Endometrium (tissue), 2 donors: ENCODE data around the gene TIGIT.

Experiments used
- FAIRE-seq: peaks from 2 replicates; lab custom pipeline; 2012; peaks lifted over from hg19 to GRCh38; lab: Jason Lieb, UNC
- donor health status: control.
- donor health status: control.

Gene TIGIT

DNA sequence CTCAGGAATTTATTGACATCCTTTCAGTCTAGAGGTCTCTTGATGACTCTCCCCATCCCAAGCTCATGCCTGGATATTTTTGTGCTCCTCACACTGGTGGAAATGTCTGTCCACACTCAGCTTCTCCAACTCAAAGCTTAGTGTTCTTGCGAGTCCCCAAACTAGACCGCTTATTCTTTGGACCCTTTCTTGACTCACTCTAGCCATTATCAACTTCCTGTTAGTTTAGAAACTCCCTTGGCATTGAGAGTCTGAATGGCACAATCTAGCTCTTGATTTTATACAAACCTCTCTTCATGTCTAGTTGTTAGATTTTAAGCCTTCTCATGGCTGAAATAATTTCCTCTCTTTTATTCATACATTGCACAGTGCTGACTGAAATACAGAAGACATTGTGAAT lies 19.6 kb downstream of the TIGIT start:
- FAIRE-seq: no peak

DNA sequence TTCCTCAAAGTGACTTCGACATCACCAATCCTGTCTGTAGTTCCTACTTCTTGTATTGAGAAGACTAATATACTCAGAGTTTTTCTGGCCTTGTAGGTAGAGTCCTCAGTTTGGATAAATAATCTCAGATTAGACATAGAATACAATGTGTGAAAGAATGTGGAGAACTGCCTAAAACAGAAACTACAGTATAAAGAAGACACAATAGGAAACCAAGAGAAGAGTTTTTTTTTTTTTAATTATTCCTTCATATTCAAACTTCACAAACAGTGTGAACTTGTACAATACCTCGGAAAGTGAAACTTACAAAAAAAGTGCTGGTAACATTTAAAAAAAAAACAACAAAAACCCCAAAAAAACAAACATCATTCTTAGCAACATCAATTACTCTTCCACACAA lies 20.5 kb downstream of the TIGIT start:
- no peak for FAIRE-seq

GRCh38 chr3:114318295-114318694 lies 24.5 kb downstream of the TIGIT start:
- FAIRE-seq: no peak

GRCh38 chr3:114319453-114319852 lies 25.6 kb downstream of the TIGIT start:
- no peak for FAIRE-seq

DNA sequence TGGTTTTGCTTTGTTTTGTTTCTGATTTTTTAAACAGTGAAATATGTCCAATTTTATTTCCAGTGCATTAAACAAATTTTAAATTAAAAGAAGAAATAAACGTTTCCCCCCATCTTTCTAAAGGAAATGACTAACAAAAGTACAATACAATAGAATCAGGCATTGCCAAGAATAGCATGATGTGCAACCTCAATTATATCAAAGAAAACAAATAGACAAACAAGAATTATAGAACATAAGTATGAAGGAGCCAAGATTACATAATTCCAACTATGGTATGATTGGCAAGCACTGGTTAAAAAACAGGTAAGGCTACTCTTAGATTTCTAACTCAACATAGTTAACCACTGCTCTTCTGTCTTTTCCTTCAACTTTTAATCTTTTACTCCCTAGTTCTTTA lies 26.4 kb downstream of the TIGIT start:
- peak; percentile 18 for FAIRE-seq

GRCh38 chr3:114323546-114324254 lies 29.9 kb downstream of the TIGIT start:
- FAIRE-seq: no peak

DNA sequence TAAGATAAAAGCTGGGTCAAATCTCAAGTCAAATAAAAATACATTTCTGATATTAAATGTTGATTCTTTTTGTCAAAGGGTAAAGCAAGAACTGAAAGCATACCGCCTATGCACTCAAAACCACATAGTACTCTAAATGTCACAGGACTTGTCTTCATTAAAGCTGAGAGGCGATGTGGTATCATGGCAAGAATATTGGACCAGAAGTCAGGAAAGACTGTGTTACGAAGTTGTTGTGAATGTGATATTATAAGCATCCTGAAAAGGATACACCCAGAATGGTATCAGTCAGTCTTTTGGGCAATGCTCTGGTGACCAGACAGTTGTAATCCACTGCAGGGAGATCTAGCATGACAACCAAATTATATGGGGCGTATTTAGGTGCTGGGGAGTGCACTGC lies 33.8 kb downstream of the TIGIT start:
- FAIRE-seq: no peak

DNA sequence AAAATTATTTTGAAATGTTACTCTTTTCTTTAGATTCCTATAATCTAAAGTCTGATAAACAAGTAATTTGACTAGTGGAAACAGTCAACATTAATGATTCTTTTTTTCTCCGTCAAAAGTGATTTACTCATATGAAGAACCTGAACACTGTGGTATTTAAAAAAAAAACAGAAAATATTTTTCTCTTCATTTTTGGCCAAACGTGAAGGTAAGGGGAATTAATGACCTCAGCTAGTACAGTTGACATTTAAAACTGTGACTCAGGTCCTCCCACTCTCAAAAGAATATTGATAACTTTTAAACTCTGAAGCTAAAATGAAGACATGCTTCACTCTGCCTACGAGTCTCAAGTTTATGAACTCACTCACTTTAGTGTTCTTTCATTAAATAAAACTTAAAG lies 34.5 kb downstream of the TIGIT start:
- no peak for FAIRE-seq

DNA sequence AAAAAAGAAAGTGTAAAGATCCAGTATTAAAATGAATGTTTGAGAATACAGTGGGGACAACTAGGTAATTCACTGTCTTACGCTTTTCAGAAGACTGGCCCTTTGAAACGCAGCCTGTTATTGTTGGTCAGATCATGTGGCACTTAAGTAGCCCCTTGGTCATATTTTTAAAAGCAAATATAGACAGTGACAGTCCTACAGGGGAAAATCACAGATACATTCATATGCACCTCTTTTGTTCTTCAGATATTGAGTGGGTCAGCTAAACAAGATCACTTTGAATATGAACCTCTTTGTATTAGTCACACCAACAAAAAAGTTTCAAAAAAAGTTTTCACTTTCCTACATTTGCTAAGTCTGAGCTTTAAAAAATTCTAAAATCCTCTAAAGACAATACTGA lies 36.0 kb downstream of the TIGIT start:
- no peak for FAIRE-seq

GRCh38 chr3:114331007-114331406 lies 37.2 kb downstream of the TIGIT start:
- no peak for FAIRE-seq

DNA sequence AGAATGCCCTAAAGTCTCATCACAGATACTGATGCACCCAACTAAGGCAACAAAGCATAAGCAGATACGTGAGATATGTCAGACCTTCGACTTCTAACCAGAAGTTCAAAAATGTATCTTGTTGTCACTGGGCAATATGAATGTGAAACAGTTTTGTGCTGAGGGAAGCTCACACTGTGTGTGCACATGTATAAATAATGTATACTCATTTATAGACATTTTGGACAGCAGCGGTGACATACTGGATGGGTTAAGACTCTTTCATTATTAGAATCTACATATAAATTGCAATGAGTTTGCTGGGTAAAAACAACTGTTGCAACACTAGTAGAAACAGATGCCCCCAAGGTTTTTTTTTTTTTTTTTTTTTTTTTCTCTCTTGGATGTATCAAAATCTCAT lies 37.9 kb downstream of the TIGIT start:
- no peak for FAIRE-seq

DNA sequence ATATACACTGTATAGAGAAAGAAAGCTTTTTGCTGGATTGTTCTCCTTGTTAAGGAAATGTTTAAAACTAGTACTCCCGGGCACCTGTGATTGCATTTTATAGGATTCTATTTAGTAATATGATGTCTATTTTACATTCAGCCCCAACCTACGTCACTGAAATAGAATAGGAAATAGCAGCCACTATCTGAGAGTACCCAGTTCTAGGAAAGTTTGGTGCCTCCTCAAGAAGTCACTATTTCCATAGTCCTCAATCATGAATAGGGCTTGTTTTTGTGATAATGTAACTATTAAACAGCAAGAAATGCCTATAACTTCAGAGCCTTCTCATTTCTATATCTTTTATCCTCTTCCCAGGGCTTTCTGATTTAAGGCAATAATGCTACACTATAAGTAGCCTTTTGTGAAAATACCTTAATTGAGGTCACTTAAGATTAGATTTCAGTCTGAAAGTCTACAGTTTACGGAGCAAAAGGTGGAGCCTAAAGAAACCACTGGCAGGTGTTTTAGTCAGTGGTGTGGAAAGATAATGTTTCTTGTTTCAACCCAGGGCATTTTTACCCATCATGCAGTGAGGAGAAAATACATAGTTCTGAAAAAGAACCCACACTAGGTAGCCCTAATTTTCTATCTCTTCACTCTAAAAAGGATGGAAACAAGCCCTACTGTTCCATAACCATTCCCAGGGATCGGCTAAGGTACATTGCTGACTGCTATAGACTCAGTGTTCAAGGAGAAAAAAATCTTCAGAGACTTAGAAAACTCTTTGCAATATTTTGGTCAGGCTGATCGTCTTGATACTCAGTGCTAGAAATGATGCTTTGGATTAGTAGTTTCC lies 38.7 kb downstream of the TIGIT start:
- no peak for FAIRE-seq

GRCh38 chr3:114333180-114333922 lies 39.5 kb downstream of the TIGIT start:
- no peak for FAIRE-seq

DNA sequence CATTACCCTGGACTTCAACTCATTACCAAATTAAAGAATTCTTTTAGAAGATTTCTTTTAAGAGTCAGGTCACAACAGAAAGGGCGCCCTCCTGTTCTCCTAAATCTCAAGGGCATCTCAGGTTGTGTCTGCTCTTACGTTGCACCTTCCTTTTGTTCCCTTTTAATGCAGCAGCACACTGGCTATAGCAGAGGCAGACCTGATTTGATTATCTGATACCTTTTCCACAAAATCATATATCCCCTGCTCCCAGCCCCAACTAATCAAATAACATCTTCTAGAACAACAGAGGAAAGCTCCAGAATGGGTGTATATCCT lies 40.1 kb downstream of the TIGIT start:
- FAIRE-seq: no peak

GRCh38 chr3:114336122-114336697 lies 42.4 kb downstream of the TIGIT start:
- peak; percentile 4 for FAIRE-seq

- FAIRE-seq: no peak
Observed at GRCh38 chr3:114336857-114337256, 43.0 kb downstream of the TIGIT start.

DNA sequence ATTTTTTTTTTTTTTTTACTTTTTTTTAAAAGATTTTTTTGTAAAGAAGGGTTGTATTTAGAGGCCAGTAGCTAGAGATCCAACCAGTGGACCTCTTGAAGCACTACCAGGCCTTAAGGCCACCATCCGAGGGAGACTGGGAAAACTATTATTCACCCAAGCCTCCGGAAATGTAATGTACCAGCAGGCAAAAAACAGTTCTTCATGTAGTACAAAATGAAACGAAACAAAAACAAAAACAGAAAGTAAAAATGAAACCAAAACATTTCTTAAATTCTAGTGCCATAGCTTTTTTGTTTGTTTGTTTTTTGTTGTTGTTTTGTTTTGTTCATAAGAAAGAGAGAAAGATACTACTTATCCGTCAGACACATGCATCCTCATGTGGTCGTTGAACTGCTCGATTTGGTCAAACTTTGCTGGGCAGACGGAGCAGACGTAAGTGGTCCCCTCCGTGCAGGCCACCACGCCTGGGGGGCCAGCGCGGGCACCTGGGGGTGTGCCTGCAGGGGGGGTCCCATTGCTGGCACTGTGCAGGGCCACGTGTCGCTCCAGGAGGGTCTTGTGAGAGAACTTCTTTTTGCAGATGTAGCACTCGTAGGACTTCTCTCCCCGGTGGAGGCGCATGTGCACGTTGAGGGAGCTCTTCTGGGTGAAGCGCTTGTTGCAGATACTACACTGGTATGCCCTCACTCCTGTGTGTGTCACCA lies 45.0 kb downstream of the TIGIT start:
- FAIRE-seq: peak; percentile 31

DNA sequence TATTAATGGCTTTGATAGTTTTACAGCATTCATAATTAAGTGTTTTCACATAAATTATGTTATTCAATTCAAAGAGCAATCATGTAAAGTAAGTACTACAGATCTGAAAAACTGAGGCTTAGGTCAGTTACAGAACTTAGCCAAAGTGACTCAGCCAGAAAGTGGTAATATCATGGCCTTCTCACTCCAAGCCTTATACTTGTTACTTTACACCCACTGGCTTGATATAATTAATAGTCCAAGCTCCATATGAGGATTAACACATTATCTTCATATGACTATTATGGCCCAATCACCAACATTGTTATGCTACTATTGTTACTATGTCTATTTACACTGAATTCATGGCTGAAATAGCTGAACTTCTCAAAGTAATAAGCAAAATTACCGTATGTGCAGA lies 50.7 kb downstream of the TIGIT start:
- no peak for FAIRE-seq

DNA sequence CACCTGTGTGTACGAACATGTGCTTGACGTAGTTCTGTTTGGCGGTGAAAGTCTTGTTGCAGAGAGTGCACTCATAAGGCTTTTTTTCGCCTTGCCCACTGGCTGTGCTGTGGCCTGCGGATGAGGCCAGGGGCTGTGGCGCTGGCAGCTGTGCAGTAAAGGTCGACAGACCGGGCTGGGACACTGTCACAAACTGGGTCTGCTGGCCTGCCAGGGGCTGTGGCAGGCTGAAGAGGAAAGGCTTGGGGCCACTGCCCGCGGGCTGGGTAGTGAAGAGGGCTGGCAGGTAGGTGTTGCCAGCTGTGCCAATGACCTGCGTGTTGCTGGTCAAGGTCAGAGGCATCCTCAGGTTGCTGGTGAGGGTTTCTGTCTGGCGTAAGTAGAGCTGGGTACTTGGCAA lies 56.4 kb downstream of the TIGIT start:
- no peak for FAIRE-seq

DNA sequence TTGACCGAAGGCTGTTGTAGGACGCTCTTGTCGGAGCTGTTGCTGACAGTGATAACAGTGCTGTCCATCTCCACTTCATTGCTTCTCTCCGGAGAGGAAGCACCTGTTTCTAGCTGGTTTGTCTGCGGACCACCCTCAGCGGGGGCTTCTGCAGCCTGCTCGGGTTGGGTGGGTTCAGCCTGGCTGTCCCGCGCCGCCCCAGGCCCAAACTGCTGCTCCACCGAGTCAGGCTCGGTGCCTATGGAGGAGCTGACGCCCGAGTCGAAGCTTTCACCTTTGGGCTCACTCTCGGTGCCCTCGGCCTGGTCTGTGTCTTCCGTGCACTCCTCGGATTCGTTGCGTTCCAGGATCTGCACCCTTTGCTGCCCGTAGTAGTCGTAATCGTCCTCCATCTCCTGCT lies 56.9 kb downstream of the TIGIT start:
- FAIRE-seq: no peak

- no peak for FAIRE-seq
Observed at GRCh38 chr3:114351123-114351821, 57.4 kb downstream of the TIGIT start.

GRCh38 chr3:114351822-114352145 lies 58.0 kb downstream of the TIGIT start:
- no peak for FAIRE-seq
